Stomach (tissue), 9 donors: ENCODE results near the gene KLK10. TPM values are rescaled to one million over a fixed set of nuclear protein-coding genes. Genes with fewer than 3 reads are reported as not detected.

Experiments
- DNase-seq, 2 donors: peaks; one replicate each; pipeline versions ENCODE4 v3.0.0 to v3.0.0-alpha.2; 2013 to 2019
- H3K27ac ChIP-seq, 5 donors: fragments of 200-600 bp in 4 of 5; sonication (generic) in 4 of 5; one replicate each; pipeline ENCODE4 v1.5.1; 2013 to 2019; ENCODE audit warnings: mild to moderate bottlenecking in 1 of 5, moderate library complexity in 1 of 5
- H3K27me3 ChIP-seq, 3 donors: fragments of 200-600 bp; sonication (generic); one replicate each; pipeline ENCODE4 v1.5.1; 2017 to 2019; ENCODE audit warnings: mixed run types in 1 of 3
- H3K36me3 ChIP-seq, 4 donors: fragments of 200-600 bp; sonication (generic); 1 replicate in 3 of 4; 2 replicates in 1 of 4; pipeline ENCODE4 v1.5.1; 2016 to 2019
- H3K4me1 ChIP-seq, 4 donors: fragments of 200-600 bp; sonication (generic); one replicate each; pipeline ENCODE4 v1.5.1; 2016 to 2019
- H3K4me3 ChIP-seq, 4 donors: fragments of 200-600 bp; sonication (generic) in 3 of 4; one replicate each; pipeline ENCODE4 v1.5.1; 2016 to 2019; ENCODE audit warnings: mild to moderate bottlenecking in 1 of 4
- H3K9me3 ChIP-seq, 4 donors: fragments of 200-600 bp; sonication (generic); one replicate each; pipeline ENCODE4 v1.5.1; 2016 to 2019
- EP300 ChIP-seq: sonication (generic); formaldehyde crosslinking; IDR thresholded peaks from one replicate; pipeline ENCODE4 v1.6.1; 2017; ENCODE audit warnings: antibody characterized with exemption
- POLR2A ChIP-seq, 4 donors: fragments of 450-650 bp; IDR thresholded peaks; one replicate each; pipeline ENCODE4 v1.6.1; 2016; ENCODE audit warnings: antibody characterized with exemption in 4 of 4, control low read depth in 2 of 4, mild to moderate bottlenecking in 1 of 4, moderate library complexity in 1 of 4
- POLR2AphosphoS5 ChIP-seq, 3 donors: sonication (generic); formaldehyde crosslinking; IDR thresholded peaks; one replicate each; pipeline ENCODE4 v1.6.1; 2016; ENCODE audit warnings: antibody characterized with exemption in 3 of 3
- WGBS, 5 donors: extraction: QIAGEN DNeasy Blood & Tissue Kit in 3 of 5; methylation state at CpG; one replicate each; pipeline versions ENCODE4 v1.1.5 to v1.1.7; 2013 to 2018; 5-methylcytosine and 5-hydroxymethylcytosine counted together
- intact Hi-C: fragments of 100-400 bp; cut with DNase I; formaldehyde crosslinking; loops from one replicate; pipeline ENCODE4 v1.15.1; 2023; ENCODE audit warnings: low total_unique reads
- polyA plus RNA-seq, 3 donors: library from polyadenylated mRNA; stranded (reverse); fragments of 200-250 nt; gene quantifications; one replicate each; pipeline ENCODE4 v1.2.3, GENCODE V29; 2013
- total RNA-seq, 5 donors: library from RNA; depleted of rRNA; stranded (reverse); fragments of >200 nt; gene quantifications; one replicate each; pipeline versions ENCODE4 v1.1.0 to v1.2.3, GENCODE V29; 2014 to 2016
- TF ChIP-seq, protein P1 (sequence below), 7 experiments: fragments of 450-650 bp in 4 of 7; fragments of 200-600 bp in 3 of 7; sonication (generic) in 3 of 7; IDR thresholded peaks; one replicate each; pipeline ENCODE4 v1.5.1; 2016 to 2019; ENCODE audit warnings: antibody characterized with exemption in 7 of 7, control low read depth in 2 of 7, mild to moderate bottlenecking in 1 of 7
- donor health status: healthy with polysubstance abuse.
- donor health status: Bipolar disorder and iron deficiency.
- donor health status: healthy.

The KLK10 gene
- total and polyA plus RNA-seq, 8 donors = 1.3 to 62.7 (median 3.0) TPM; not detected in 4

DNA sequence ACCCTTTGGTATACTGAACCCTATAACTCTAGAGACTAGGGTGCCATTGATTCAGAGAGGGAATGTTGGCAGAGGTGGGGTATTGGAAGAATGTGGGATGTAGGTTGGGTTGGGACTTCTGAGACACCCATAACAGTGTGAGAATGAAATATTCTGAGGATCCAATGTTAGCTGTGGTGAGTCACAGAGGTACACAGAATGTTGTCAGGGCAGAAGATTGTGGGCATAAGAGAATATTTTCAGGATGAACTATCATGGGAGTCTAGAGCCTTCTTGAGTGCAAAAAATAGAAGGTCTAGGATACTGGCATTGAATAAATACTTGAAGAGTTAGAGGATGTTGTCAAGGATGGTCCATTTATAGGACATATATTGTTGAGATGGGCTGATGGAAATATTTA lies 36.4 kb upstream of the KLK10 start:
- peaks cover 0 to 34% (median 0%) of the 10 kb centered on the region in 3 donors for H3K27me3 ChIP-seq
- intact Hi-C loops = no loop called here
- H3K27ac ChIP-seq = no peak overlapping the region
- no peaks in the 10 kb centered on the region for H3K36me3 ChIP-seq
- no peak for DNase-seq
- no peaks in the 10 kb centered on the region for H3K4me1 ChIP-seq
- no peak for TF ChIP-seq POLR2A (IDR thresholded peaks at IDR 0.05)
- TF ChIP-seq, protein P1, sequence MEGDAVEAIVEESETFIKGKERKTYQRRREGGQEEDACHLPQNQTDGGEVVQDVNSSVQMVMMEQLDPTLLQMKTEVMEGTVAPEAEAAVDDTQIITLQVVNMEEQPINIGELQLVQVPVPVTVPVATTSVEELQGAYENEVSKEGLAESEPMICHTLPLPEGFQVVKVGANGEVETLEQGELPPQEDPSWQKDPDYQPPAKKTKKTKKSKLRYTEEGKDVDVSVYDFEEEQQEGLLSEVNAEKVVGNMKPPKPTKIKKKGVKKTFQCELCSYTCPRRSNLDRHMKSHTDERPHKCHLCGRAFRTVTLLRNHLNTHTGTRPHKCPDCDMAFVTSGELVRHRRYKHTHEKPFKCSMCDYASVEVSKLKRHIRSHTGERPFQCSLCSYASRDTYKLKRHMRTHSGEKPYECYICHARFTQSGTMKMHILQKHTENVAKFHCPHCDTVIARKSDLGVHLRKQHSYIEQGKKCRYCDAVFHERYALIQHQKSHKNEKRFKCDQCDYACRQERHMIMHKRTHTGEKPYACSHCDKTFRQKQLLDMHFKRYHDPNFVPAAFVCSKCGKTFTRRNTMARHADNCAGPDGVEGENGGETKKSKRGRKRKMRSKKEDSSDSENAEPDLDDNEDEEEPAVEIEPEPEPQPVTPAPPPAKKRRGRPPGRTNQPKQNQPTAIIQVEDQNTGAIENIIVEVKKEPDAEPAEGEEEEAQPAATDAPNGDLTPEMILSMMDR (IDR thresholded peaks at IDR 0.05) = no peak
- TF ChIP-seq POLR2AphosphoS5 (IDR thresholded peaks at IDR 0.05) = no peak
- no peak for TF ChIP-seq EP300
- no peaks in the 10 kb centered on the region for H3K9me3 ChIP-seq
- H3K4me3 ChIP-seq = no peak overlapping the region

- Histone ChIP-seq H3K27me3 (peaks cover 0 to 10% (median 0%) of the 10 kb centered on the region in 3 donors), H3K4me3 (no peak overlapping the region), H3K36me3 (no peaks in the 10 kb centered on the region), H3K9me3 (peaks cover 0 to 4% (median 2%) of the 10 kb centered on the region in 4 donors), H3K27ac (peak overlapping the region in 1 of 5 donors; percentile 16), H3K4me1 (peaks cover 0 to 10% (median 0%) of the 10 kb centered on the region in 4 donors)
- DNase-seq = no peak
- intact Hi-C loops = no loop called here
- 5 to 16% (median 9%) methylated on average over 4 of the region's 4 CpGs for WGBS, 5 donors
- TF ChIP-seq POLR2A (IDR thresholded peaks at IDR 0.05) (no peak), POLR2AphosphoS5 (IDR thresholded peaks at IDR 0.05) (no peak), EP300 (no peak)
- TF ChIP-seq, protein P1 (IDR thresholded peaks at IDR 0.05) = no peak
Observed at GRCh38 chr19:51047031-51047335, 27.5 kb upstream of the KLK10 start.

GRCh38 chr19:51044327-51044726 lies 24.8 kb upstream of the KLK10 start:
- Histone ChIP-seq H3K4me1 (peaks cover 0 to 10% (median 0%) of the 10 kb centered on the region in 4 donors), H3K9me3 (no peaks in the 10 kb centered on the region), H3K4me3 (no peak overlapping the region), H3K27me3 (peaks cover 0 to 5% (median 0%) of the 10 kb centered on the region in 3 donors), H3K27ac (no peak overlapping the region), H3K36me3 (no peaks in the 10 kb centered on the region)
- intact Hi-C loops = no loop called here
- TF ChIP-seq POLR2A (IDR thresholded peaks at IDR 0.05) = no peak
- TF ChIP-seq POLR2AphosphoS5 (IDR thresholded peaks at IDR 0.05) = no peak
- TF ChIP-seq, protein P1 (IDR thresholded peaks at IDR 0.05) = no peak
- TF ChIP-seq EP300 = no peak
- DNase-seq = no peak
- 83 to 86% (median 84%) methylated on average over 11 of the region's 11 CpGs for WGBS, 5 donors

- Histone ChIP-seq H3K9me3 (no peaks in the 10 kb centered on the region), H3K27ac (no peak overlapping the region), H3K4me3 (no peak overlapping the region), H3K27me3 (no peaks in the 10 kb centered on the region), H3K36me3 (no peaks in the 10 kb centered on the region), H3K4me1 (peaks cover 0 to 10% (median 0%) of the 10 kb centered on the region in 4 donors)
- TF ChIP-seq POLR2AphosphoS5 (IDR thresholded peaks at IDR 0.05) = no peak
- TF ChIP-seq EP300 = no peak
- TF ChIP-seq, protein P1 (IDR thresholded peaks at IDR 0.05) = no peak
- no peak for TF ChIP-seq POLR2A (IDR thresholded peaks at IDR 0.05)
- 81 to 85% (median 83%) methylated on average over 9 of the region's 9 CpGs for WGBS, 5 donors
- no peak for DNase-seq
- intact Hi-C loops = no loop called here
Observed at GRCh38 chr19:51043497-51043896, 24.0 kb upstream of the KLK10 start.
